GM06990 (cell line): ENCODE measurements around the gene THADA.

Experiments
- DNase-seq: peaks from one replicate; pipeline ENCODE4 v3.0.0-alpha.2; 2011; ENCODE audit not compliant: insufficient read length; ENCODE audit errors: extremely low read depth
- H3K27me3 ChIP-seq: replicated peaks from 2 replicates; pipeline ENCODE4 v1.6.0; 2011; ENCODE audit warnings: low read length; ENCODE audit not compliant: control insufficient read depth, insufficient read depth
- H3K36me3 ChIP-seq: 2 replicates; pipeline ENCODE4 v1.5.1; 2011; ENCODE audit warnings: low read length; ENCODE audit not compliant: control insufficient read depth, insufficient read depth
- H3K4me3 ChIP-seq: replicated peaks from 2 replicates; pipeline ENCODE4 v1.5.1; 2011; ENCODE audit warnings: low read depth, mild to moderate bottlenecking, control low read depth, low read length
- CTCF ChIP-seq: IDR thresholded peaks from 2 replicates; pipeline ENCODE4 v1.5.1; 2011; ENCODE audit warnings: low read length, control low read depth, mild to moderate bottlenecking, inconsistent platforms; ENCODE audit not compliant: insufficient read depth, poor library complexity, severe bottlenecking

Gene THADA

GRCh38 chr2:43210467-43211303 lies 385.2 kb downstream of the THADA start:
- no peak for TF ChIP-seq CTCF
- H3K27me3 ChIP-seq = no peaks in the 10 kb centered on the region
- no peak overlapping the region for H3K4me3 ChIP-seq
- DNase-seq = no peak
- no peaks in the 10 kb centered on the region for H3K36me3 ChIP-seq

GRCh38 chr2:43210125-43210466 lies 385.7 kb downstream of the THADA start:
- no peaks in the 10 kb centered on the region for H3K27me3 ChIP-seq
- H3K36me3 ChIP-seq = no peaks in the 10 kb centered on the region
- DNase-seq = no peak
- H3K4me3 ChIP-seq = no peak overlapping the region
- no peak for TF ChIP-seq CTCF

GRCh38 chr2:43209204-43209717 lies 386.6 kb downstream of the THADA start:
- no peak for DNase-seq
- H3K4me3 ChIP-seq = no peak overlapping the region
- H3K27me3 ChIP-seq = no peaks in the 10 kb centered on the region
- H3K36me3 ChIP-seq = no peaks in the 10 kb centered on the region
- TF ChIP-seq CTCF = no peak

GRCh38 chr2:43207553-43208300 lies 388.1 kb downstream of the THADA start:
- Histone ChIP-seq H3K27me3 (no peaks in the 10 kb centered on the region), H3K36me3 (no peaks in the 10 kb centered on the region)
- no peak for DNase-seq

GRCh38 chr2:43206602-43207001 lies 389.2 kb downstream of the THADA start:
- H3K4me3 ChIP-seq = no peak overlapping the region
- no peaks in the 10 kb centered on the region for H3K36me3 ChIP-seq
- no peak for DNase-seq
- no peaks in the 10 kb centered on the region for H3K27me3 ChIP-seq
- TF ChIP-seq CTCF = no peak

More at GRCh38 chr2:43207553-43208300, 388.1 kb downstream of the THADA start:
- no peak overlapping the region for H3K4me3 ChIP-seq
- TF ChIP-seq CTCF = no peak
